Transverse colon (tissue), 4 donors: ENCODE data around the gene SDHB. TPM values are rescaled to one million over a fixed set of nuclear protein-coding genes. Genes with fewer than 3 reads are reported as not detected.

Experiments used
- DNase-seq: peaks from one replicate; pipeline ENCODE4 v3.0.0-alpha.2; 2019
- H3K27ac ChIP-seq, 4 donors: fragments of 200-600 bp; sonication (generic); 2 replicates each; pipeline ENCODE4 v1.5.1; 2016 to 2018; ENCODE audit warnings: inconsistent platforms in 4 of 4
- H3K27me3 ChIP-seq: fragments of 200-600 bp; sonication (generic); 2 replicates; pipeline ENCODE4 v1.5.1; 2017; ENCODE audit warnings: inconsistent platforms
- H3K36me3 ChIP-seq, 4 donors: fragments of 200-600 bp; sonication (generic); 2 replicates each; pipeline ENCODE4 v1.5.1; 2017 to 2019; ENCODE audit warnings: inconsistent platforms in 4 of 4
- H3K4me1 ChIP-seq, 4 donors: fragments of 200-600 bp; sonication (generic); 2 replicates each; pipeline ENCODE4 v1.5.1; 2017 to 2020; ENCODE audit warnings: inconsistent platforms in 4 of 4
- H3K4me3 ChIP-seq, 4 donors: fragments of 200-600 bp; sonication (generic); 1 replicate in 1 of 4; 2 replicates in 3 of 4; pipeline versions ENCODE4 v1.5.1 to v1.6.1; 2017 to 2019; ENCODE audit warnings: inconsistent platforms in 4 of 4
- H3K9me3 ChIP-seq, 2 donors: fragments of 200-600 bp; sonication (generic); 2 replicates each; pipeline ENCODE4 v1.5.1; 2017 to 2019; ENCODE audit warnings: inconsistent platforms in 2 of 2
- EP300 ChIP-seq: sonication (generic); formaldehyde crosslinking; IDR thresholded peaks from one replicate; pipeline ENCODE4 v1.6.1; 2017; ENCODE audit warnings: antibody characterized with exemption, low read depth
- POLR2A ChIP-seq: fragments of 450-650 bp; IDR thresholded peaks from one replicate; pipeline ENCODE4 v1.6.1; 2016; ENCODE audit warnings: antibody characterized with exemption, mild to moderate bottlenecking, moderate library complexity
- POLR2AphosphoS5 ChIP-seq, 3 donors: sonication (generic); formaldehyde crosslinking; IDR thresholded peaks; one replicate each; pipeline ENCODE4 v1.6.1; 2016; ENCODE audit warnings: antibody characterized with exemption in 3 of 3
- WGBS, 2 donors: methylation state at CpG; one replicate each; pipeline ENCODE4 v1.1.5; 2018; ENCODE audit warnings: low coverage in 1 of 2; 5-methylcytosine and 5-hydroxymethylcytosine counted together
- in situ Hi-C, 4 donors: fragments of 200-750 bp; cut with MboI; loops; one replicate each; pipeline versions ENCODE4 v1.15.0 to v1.15.1; 2017; ENCODE audit warnings: low sequenced_read_pairs in 3 of 4, low pct_ligation_motif_present in 1 of 4, low pct_unique_long_range_greater_than_20kb in 1 of 4
- intact Hi-C: fragments of 100-400 bp; cut with DNase I; formaldehyde crosslinking; loops from one replicate; pipeline ENCODE4 v1.15.1; 2023; ENCODE audit warnings: low total_unique reads
- total RNA-seq, 4 donors: library from RNA; depleted of rRNA; stranded (reverse); fragments of >200 nt; gene quantifications; one replicate each; pipeline ENCODE4 v1.1.0, GENCODE V29; 2016
- TF ChIP-seq, protein P1 (sequence below), 5 experiments: fragments of 200-600 bp in 3 of 5; fragments of 450-650 bp in 2 of 5; sonication (generic) in 3 of 5; IDR thresholded peaks; 1 replicate in 2 of 5; 2 replicates in 3 of 5; pipeline ENCODE4 v1.5.1; 2016 to 2017; ENCODE audit warnings: antibody characterized with exemption in 5 of 5, inconsistent platforms in 3 of 5, mild to moderate bottlenecking in 2 of 5, moderate library complexity in 1 of 5

The SDHB gene
- total RNA-seq, 4 donors from 2014 or later = 98.7 to 266 (median 153) TPM

DNA sequence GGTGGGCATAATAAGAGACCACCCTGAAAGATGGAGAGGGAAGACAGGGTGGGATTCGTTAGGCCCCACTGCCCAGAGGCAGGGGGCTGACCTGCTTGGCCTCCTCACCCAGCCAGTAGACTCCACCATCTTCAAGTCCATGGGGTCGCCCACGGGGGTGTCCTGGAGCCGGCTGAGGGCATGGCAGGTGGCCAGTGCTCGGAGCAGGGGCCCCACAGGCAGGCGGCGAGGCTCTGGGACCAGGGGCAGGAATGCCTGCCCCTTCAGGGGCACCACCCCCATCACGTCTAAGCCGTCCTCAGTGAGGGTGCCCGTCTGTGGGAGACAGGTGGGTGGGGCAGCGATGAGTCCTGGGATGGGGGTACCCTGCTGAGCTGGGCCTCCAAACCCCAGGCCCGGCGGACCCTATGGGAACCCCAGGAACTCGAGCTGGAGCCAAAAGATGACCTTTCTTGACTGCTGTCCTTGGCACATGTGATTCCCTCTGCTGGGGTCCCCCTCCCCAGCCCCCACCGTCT, 60.3 kb downstream of the SDHB start:
- H3K27ac ChIP-seq = no peak overlapping the region
- H3K27me3 ChIP-seq = no peaks in the 10 kb centered on the region
- no peaks in the 10 kb centered on the region for H3K9me3 ChIP-seq
- H3K4me3 ChIP-seq = no peak overlapping the region
- peaks cover 0 to 3% (median 0%) of the 10 kb centered on the region in 4 donors for H3K36me3 ChIP-seq
- WGBS, 2 donors = 93% methylated on average over 15 of the region's 15 CpGs; no CpG with 5 or more reads in 1 of the 2 donors
- DNase-seq = no peak
- TF ChIP-seq EP300 (no peak), POLR2A (no peak), POLR2AphosphoS5 (IDR thresholded peaks at IDR 0.05) (no peak)
- TF ChIP-seq, protein P1, sequence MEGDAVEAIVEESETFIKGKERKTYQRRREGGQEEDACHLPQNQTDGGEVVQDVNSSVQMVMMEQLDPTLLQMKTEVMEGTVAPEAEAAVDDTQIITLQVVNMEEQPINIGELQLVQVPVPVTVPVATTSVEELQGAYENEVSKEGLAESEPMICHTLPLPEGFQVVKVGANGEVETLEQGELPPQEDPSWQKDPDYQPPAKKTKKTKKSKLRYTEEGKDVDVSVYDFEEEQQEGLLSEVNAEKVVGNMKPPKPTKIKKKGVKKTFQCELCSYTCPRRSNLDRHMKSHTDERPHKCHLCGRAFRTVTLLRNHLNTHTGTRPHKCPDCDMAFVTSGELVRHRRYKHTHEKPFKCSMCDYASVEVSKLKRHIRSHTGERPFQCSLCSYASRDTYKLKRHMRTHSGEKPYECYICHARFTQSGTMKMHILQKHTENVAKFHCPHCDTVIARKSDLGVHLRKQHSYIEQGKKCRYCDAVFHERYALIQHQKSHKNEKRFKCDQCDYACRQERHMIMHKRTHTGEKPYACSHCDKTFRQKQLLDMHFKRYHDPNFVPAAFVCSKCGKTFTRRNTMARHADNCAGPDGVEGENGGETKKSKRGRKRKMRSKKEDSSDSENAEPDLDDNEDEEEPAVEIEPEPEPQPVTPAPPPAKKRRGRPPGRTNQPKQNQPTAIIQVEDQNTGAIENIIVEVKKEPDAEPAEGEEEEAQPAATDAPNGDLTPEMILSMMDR (IDR thresholded peaks at IDR 0.05) = no peak
- H3K4me1 ChIP-seq = no peaks in the 10 kb centered on the region
- in situ Hi-C loops = no loop called here
- intact Hi-C loops = no loop called here

DNA sequence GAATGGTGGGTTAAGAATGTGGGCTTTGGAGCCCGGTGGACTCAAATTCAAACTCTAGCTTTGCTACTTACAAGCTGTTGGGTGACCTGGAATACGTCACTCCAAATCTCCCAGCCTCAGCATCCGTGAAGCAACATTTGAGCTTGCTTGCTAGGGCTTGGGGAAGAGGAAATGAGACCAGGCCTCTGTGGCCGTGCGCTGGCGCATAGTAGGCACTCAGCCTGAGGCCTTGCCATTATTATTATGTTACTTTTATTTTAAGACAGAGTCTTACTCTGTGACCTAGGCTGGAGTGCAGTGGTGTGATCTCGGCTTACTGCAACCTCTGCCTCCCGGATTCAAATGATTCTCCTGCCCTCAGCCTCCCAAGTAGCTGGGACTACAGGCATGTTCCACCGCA, 61.2 kb downstream of the SDHB start:
- Histone ChIP-seq H3K36me3 (peaks cover 0 to 3% (median 0%) of the 10 kb centered on the region in 4 donors), H3K4me1 (no peaks in the 10 kb centered on the region), H3K27me3 (no peaks in the 10 kb centered on the region), H3K4me3 (no peak overlapping the region), H3K27ac (no peak overlapping the region), H3K9me3 (no peaks in the 10 kb centered on the region)
- in situ Hi-C loops (no loop called here), intact Hi-C loops (no loop called here)
- DNase-seq = no peak
- 94% methylated on average over 9 of the region's 9 CpGs; no CpG with 5 or more reads in 1 of the 2 donors for WGBS, 2 donors
- no peak for TF ChIP-seq EP300
- TF ChIP-seq, protein P1 (IDR thresholded peaks at IDR 0.05) = no peak

DNA sequence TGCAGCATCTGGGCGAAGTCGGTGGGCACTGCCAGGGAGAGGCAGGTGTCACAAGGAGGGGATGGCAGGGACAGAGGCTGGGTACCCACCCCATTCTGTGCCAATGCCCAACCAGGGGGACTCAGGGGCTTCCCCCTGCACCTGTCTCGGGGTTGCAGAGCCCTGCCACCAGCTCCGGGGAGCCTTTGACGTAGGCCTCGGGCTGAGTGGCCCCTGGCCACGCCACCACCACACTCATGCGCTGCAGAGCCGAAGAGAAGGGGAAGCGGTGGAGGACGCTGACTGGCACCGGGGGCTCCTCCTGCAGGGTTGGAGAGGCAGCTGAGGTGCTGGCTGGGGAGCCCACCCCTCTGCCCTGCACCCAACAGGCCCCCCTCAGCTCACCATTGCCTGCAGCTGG, 61.7 kb downstream of the SDHB start:
- no peaks in the 10 kb centered on the region for H3K9me3 ChIP-seq
- intact Hi-C loops = no loop called here
- peaks cover 0 to 3% (median 0%) of the 10 kb centered on the region in 4 donors for H3K36me3 ChIP-seq
- no peak for DNase-seq
- no peak overlapping the region for H3K27ac ChIP-seq
- H3K27me3 ChIP-seq = no peaks in the 10 kb centered on the region
- no peak overlapping the region for H3K4me3 ChIP-seq
- in situ Hi-C loops = no loop called here
- WGBS, 2 donors = 98% methylated on average over 10 of the region's 12 CpGs; no CpG with 5 or more reads in 1 of the 2 donors
- TF ChIP-seq POLR2AphosphoS5 (IDR thresholded peaks at IDR 0.05) = no peak
- TF ChIP-seq POLR2A = no peak
- TF ChIP-seq, protein P1 (IDR thresholded peaks at IDR 0.05) = no peak
- no peak for TF ChIP-seq EP300
- H3K4me1 ChIP-seq = no peaks in the 10 kb centered on the region

DNA sequence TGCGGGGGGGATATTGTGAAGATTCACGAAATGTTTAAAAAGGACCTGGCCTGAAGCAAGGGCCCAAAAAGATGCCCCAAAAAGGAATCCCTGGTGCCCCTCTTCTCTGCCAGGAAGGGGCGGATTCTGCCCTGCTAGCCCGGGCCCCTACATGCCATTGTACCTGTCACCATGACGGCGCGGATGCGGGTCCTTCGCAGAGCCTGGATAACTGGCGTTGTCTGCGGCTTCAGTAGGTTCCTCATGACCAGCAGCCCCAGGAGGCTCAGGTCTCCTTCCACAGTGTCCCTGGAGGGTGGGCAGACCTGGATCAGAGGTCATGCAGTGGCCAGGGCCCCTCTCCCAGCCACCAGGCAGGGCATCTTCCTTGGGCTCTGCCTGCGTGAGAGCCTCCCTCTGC, 62.3 kb downstream of the SDHB start:
- H3K4me3 ChIP-seq = no peak overlapping the region
- 94% methylated on average over 12 of the region's 12 CpGs; no CpG with 5 or more reads in 1 of the 2 donors for WGBS, 2 donors
- no peaks in the 10 kb centered on the region for H3K4me1 ChIP-seq
- intact Hi-C loops = no loop called here
- in situ Hi-C loops = no loop called here
- peaks cover 0 to 3% (median 0%) of the 10 kb centered on the region in 4 donors for H3K36me3 ChIP-seq
- H3K27ac ChIP-seq = no peak overlapping the region
- no peak for DNase-seq
- no peaks in the 10 kb centered on the region for H3K9me3 ChIP-seq
- no peaks in the 10 kb centered on the region for H3K27me3 ChIP-seq
- TF ChIP-seq EP300 = no peak
- TF ChIP-seq POLR2AphosphoS5 (IDR thresholded peaks at IDR 0.05) = no peak
- TF ChIP-seq, protein P1 (IDR thresholded peaks at IDR 0.05) = no peak
- no peak for TF ChIP-seq POLR2A
